Esophagus squamous epithelium (tissue), 5 donors: ENCODE results near the gene SUPT3H. TPM values are rescaled to one million over a fixed set of nuclear protein-coding genes. Genes with fewer than 3 reads are reported as not detected.

ENCODE experiments used
- DNase-seq: peaks from one replicate; lab custom pipeline; 2025; lab: John Stamatoyannopoulos, UW
- H3K27ac ChIP-seq, 4 donors: fragments of 200-600 bp; sonication (generic); one replicate each; pipeline ENCODE4 v1.5.1; 2016 to 2019; ENCODE audit warnings: mild to moderate bottlenecking in 1 of 4
- H3K27me3 ChIP-seq, 4 donors: fragments of 200-600 bp; sonication (generic); 1 replicate in 3 of 4; 2 replicates in 1 of 4; pipeline versions ENCODE4 v1.5.1 to v1.6.0; 2017 to 2021; ENCODE audit warnings: antibody characterized with exemption in 1 of 4
- H3K36me3 ChIP-seq, 3 donors: fragments of 200-600 bp; sonication (generic); one replicate each; pipeline ENCODE4 v1.5.1; 2016 to 2019
- H3K4me1 ChIP-seq, 3 donors: fragments of 200-600 bp; sonication (generic); one replicate each; pipeline ENCODE4 v1.5.1; 2017 to 2019
- H3K4me3 ChIP-seq, 4 donors: fragments of 200-600 bp; sonication (generic); 1 replicate in 3 of 4; 2 replicates in 1 of 4; pipeline ENCODE4 v1.5.1; 2016 to 2019; ENCODE audit warnings: mild to moderate bottlenecking in 2 of 4, moderate library complexity in 1 of 4
- H3K9me3 ChIP-seq, 3 donors: fragments of 200-600 bp; sonication (generic); one replicate each; pipeline ENCODE4 v1.5.1; 2016 to 2019
- CTCF ChIP-seq, 6 experiments: fragments of 450-650 bp in 4 of 6; fragments of 200-600 bp in 2 of 6; sonication (generic) in 2 of 6; IDR thresholded peaks; one replicate each; pipeline ENCODE4 v1.5.1; 2016 to 2019; ENCODE audit warnings: antibody characterized with exemption in 6 of 6, mild to moderate bottlenecking in 4 of 6, moderate library complexity in 4 of 6
- POLR2A ChIP-seq, 4 donors: fragments of 450-650 bp; IDR thresholded peaks; one replicate each; pipeline ENCODE4 v1.6.1; 2017; ENCODE audit warnings: antibody characterized with exemption in 4 of 4, mild to moderate bottlenecking in 4 of 4, moderate library complexity in 3 of 4
- WGBS, 2 donors: methylation state at CpG; one replicate each; pipeline ENCODE4 v1.1.5; 2018; 5-methylcytosine and 5-hydroxymethylcytosine counted together
- intact Hi-C: fragments of 100-400 bp; cut with DNase I; formaldehyde crosslinking; loops from one replicate; pipeline ENCODE4 v1.15.0; 2022
- total RNA-seq, 4 donors: library from RNA; depleted of rRNA; stranded (reverse); fragments of >200 nt; gene quantifications; one replicate each; pipeline ENCODE4 v1.1.0, GENCODE V29; 2016
- donor health status: DM: yes; HTN: yes; CAD: no.

Gene SUPT3H
- total RNA-seq, 4 donors from 2014 or later: 3.6 to 10.9 (median 5.3) TPM

- Histone ChIP-seq H3K36me3 (no peaks in the 10 kb centered on the region), H3K27ac (no peak overlapping the region), H3K4me1 (no peaks in the 10 kb centered on the region), H3K4me3 (no peak overlapping the region), H3K27me3 (no peaks in the 10 kb centered on the region), H3K9me3 (no peaks in the 10 kb centered on the region)
- no peak for DNase-seq
- intact Hi-C loops: no loop called here
- no peak for TF ChIP-seq POLR2A (IDR thresholded peaks at IDR 0.05)
- TF ChIP-seq CTCF (IDR thresholded peaks at IDR 0.05): no peak
- 62 to 74% methylated on average over 4 of the region's 4 CpGs for WGBS, 2 donors
Observed at GRCh38 chr6:45003387-45003786, 374.3 kb downstream of the SUPT3H start.

- no peaks in the 10 kb centered on the region for H3K27me3 ChIP-seq
- no peaks in the 10 kb centered on the region for H3K9me3 ChIP-seq
- no peak for DNase-seq
- no peaks in the 10 kb centered on the region for H3K36me3 ChIP-seq
- H3K4me3 ChIP-seq: no peak overlapping the region
- H3K4me1 ChIP-seq: no peaks in the 10 kb centered on the region
- intact Hi-C loops: no loop called here
- no peak for TF ChIP-seq CTCF (IDR thresholded peaks at IDR 0.05)
- TF ChIP-seq POLR2A (IDR thresholded peaks at IDR 0.05): no peak
- H3K27ac ChIP-seq: no peak overlapping the region
Observed at GRCh38 chr6:45002390-45003105, 375.2 kb downstream of the SUPT3H start.

- H3K36me3 ChIP-seq: no peaks in the 10 kb centered on the region
- no peak for DNase-seq
- intact Hi-C loops: no loop called here
- no peaks in the 10 kb centered on the region for H3K4me1 ChIP-seq
- no peaks in the 10 kb centered on the region for H3K27me3 ChIP-seq
- H3K9me3 ChIP-seq: no peaks in the 10 kb centered on the region
- H3K27ac ChIP-seq: no peak overlapping the region
- TF ChIP-seq CTCF (IDR thresholded peaks at IDR 0.05): no peak
- no peak for TF ChIP-seq POLR2A (IDR thresholded peaks at IDR 0.05)
- 42 to 78% methylated on average over 1 of the region's 1 CpG for WGBS, 2 donors
- no peak overlapping the region for H3K4me3 ChIP-seq
Observed at GRCh38 chr6:45001663-45002062, 376.1 kb downstream of the SUPT3H start.

GRCh38 chr6:45000833-45001232 is 376.9 kb downstream of the SUPT3H start:
- no peak overlapping the region for H3K27ac ChIP-seq
- TF ChIP-seq CTCF (IDR thresholded peaks at IDR 0.05) (no peak), POLR2A (IDR thresholded peaks at IDR 0.05) (no peak)

GRCh38 chr6:44999066-44999465 is 378.7 kb downstream of the SUPT3H start:
- no peaks in the 10 kb centered on the region for H3K4me1 ChIP-seq
- no peaks in the 10 kb centered on the region for H3K36me3 ChIP-seq
- H3K9me3 ChIP-seq: no peaks in the 10 kb centered on the region
- no peak overlapping the region for H3K4me3 ChIP-seq
- H3K27me3 ChIP-seq: no peaks in the 10 kb centered on the region
- intact Hi-C loops: no loop called here
- DNase-seq: no peak
- TF ChIP-seq POLR2A (IDR thresholded peaks at IDR 0.05) (no peak), CTCF (IDR thresholded peaks at IDR 0.05) (no peak)
- 76 to 94% methylated on average over 8 of the region's 8 CpGs for WGBS, 2 donors
- no peak overlapping the region for H3K27ac ChIP-seq

More at GRCh38 chr6:45000833-45001232, 376.9 kb downstream of the SUPT3H start:
- no peaks in the 10 kb centered on the region for H3K27me3 ChIP-seq
- H3K36me3 ChIP-seq: no peaks in the 10 kb centered on the region
- intact Hi-C loops: no loop called here
- H3K4me3 ChIP-seq: no peak overlapping the region
- no peaks in the 10 kb centered on the region for H3K4me1 ChIP-seq
- no peaks in the 10 kb centered on the region for H3K9me3 ChIP-seq
- DNase-seq: no peak
